IMR-90 (cell line): ENCODE data around the gene TRIM71. TPM values are rescaled to one million over a fixed set of nuclear protein-coding genes. Genes with fewer than 3 reads are reported as not detected.

ENCODE experiments used
- ATAC-seq: fragments of 200-7000 bp; cut with Tn5 transposase; 2 replicates; pipeline ENCODE4 v1.9.1; 2020; ENCODE audit warnings: low read depth, mild to moderate bottlenecking, moderate library complexity
- BruUV-seq: library from RNA; stranded (reverse); fragments of 400-500 nt; replicated peaks from 2 replicates; lab custom pipeline; 2021; lab: Mats Ljungman, UMichigan
- CTCF ChIA-PET: fragments of 300-600 bp; formaldehyde crosslinking; extraction: SDS; loops from one replicate; lab custom pipeline; 2021; ENCODE audit warnings: antibody characterized with exemption; lab: Yijun Ruan, JAX
- POLR2A ChIA-PET: fragments of 300-600 bp; sonication (Branson Sonifier 250); formaldehyde crosslinking; loops from one replicate; lab custom pipeline; 2022; ENCODE audit warnings: antibody characterized with exemption; ENCODE audit not compliant: unreplicated experiment; lab: Charles Lee
- DNase-seq: peaks from one replicate; pipeline ENCODE4 v3.0.0; 2013
- H2AFZ ChIP-seq: replicated peaks from 2 replicates; pipeline ENCODE3; 2013; ENCODE audit warnings: low read length, mild to moderate bottlenecking; ENCODE audit not compliant: poor library complexity
- H2AK5ac ChIP-seq: 2 replicates; pipeline ENCODE4 v1.6.1; 2013; ENCODE audit warnings: low read depth, low read length, inconsistent platforms
- H2AK9ac ChIP-seq: replicated peaks from 2 replicates; pipeline ENCODE3; 2013; ENCODE audit warnings: mild to moderate bottlenecking, low read depth, low read length, moderate library complexity; ENCODE audit not compliant: poor library complexity
- H2BK120ac ChIP-seq: 2 replicates; pipeline ENCODE4 v1.6.1; 2013; ENCODE audit warnings: low read depth, low read length, inconsistent platforms
- H2BK15ac ChIP-seq: 3 replicates; pipeline ENCODE4 v1.6.1; 2013; ENCODE audit warnings: low read depth, low read length, inconsistent platforms
- H2BK20ac ChIP-seq: 2 replicates; pipeline ENCODE4 v1.6.1; 2013; ENCODE audit warnings: low read depth, mild to moderate bottlenecking, inconsistent platforms, low read length, moderate library complexity
- H2BK5ac ChIP-seq: 2 replicates; pipeline ENCODE4 v1.6.1; 2013; ENCODE audit warnings: mild to moderate bottlenecking, low read depth, low read length, inconsistent platforms; ENCODE audit not compliant: poor library complexity, severe bottlenecking
- H3K14ac ChIP-seq: replicated peaks from 2 replicates; pipeline ENCODE4 v1.6.1; 2013; ENCODE audit warnings: low read depth, low read length, inconsistent platforms
- H3K18ac ChIP-seq: 2 replicates; pipeline ENCODE4 v1.6.1; 2013; ENCODE audit warnings: low read depth, low read length, control low read depth
- H3K23ac ChIP-seq: 2 replicates; pipeline ENCODE4 v1.6.1; 2013; ENCODE audit warnings: low read depth, low read length, inconsistent platforms
- H3K27ac ChIP-seq: 2 replicates; pipeline ENCODE4 v1.5.1; 2013; ENCODE audit warnings: mild to moderate bottlenecking, control low read depth, low read length; ENCODE audit not compliant: insufficient read depth
- H3K27me3 ChIP-seq: 2 replicates; pipeline ENCODE4 v1.6.1; 2013; ENCODE audit warnings: low read length; ENCODE audit not compliant: control insufficient read depth, insufficient read depth
- H3K36me3 ChIP-seq: 2 replicates; pipeline ENCODE4 v1.6.1; 2013; ENCODE audit warnings: low read length, mixed read lengths; ENCODE audit not compliant: control insufficient read depth, insufficient read depth
- H3K4ac ChIP-seq: 2 replicates; pipeline ENCODE4 v1.6.1; 2013; ENCODE audit warnings: low read depth, low read length, inconsistent platforms
- H3K4me1 ChIP-seq: 2 replicates; pipeline ENCODE4 v1.6.1; 2013; ENCODE audit warnings: low read length, mixed read lengths; ENCODE audit not compliant: control insufficient read depth, insufficient read depth
- H3K4me2 ChIP-seq: 2 replicates; pipeline ENCODE4 v1.6.1; 2013; ENCODE audit warnings: low read depth, mild to moderate bottlenecking, control low read depth, low read length, moderate library complexity
- H3K4me3 ChIP-seq: 2 replicates; pipeline ENCODE4 v1.5.1; 2013; ENCODE audit warnings: low read depth, mild to moderate bottlenecking, control low read depth, low read length, moderate library complexity; ENCODE audit not compliant: insufficient read depth
- H3K56ac ChIP-seq: 2 replicates; pipeline ENCODE4 v1.6.1; 2013; ENCODE audit warnings: low read length, inconsistent platforms; ENCODE audit not compliant: insufficient read depth; ENCODE audit errors: extremely low read depth
- H3K79me1 ChIP-seq, 2 experiments: 2 replicates each; pipeline ENCODE4 v1.6.1; 2013; ENCODE audit warnings: low read length in 2 of 2, inconsistent platforms in 1 of 2, low read depth in 1 of 2
- H3K9ac ChIP-seq: 2 replicates; pipeline ENCODE4 v1.6.1; 2013; ENCODE audit warnings: low read depth, low read length, control low read depth
- H3K9me1 ChIP-seq: 2 replicates; pipeline ENCODE4 v1.6.1; 2013; ENCODE audit warnings: low read length, inconsistent platforms; ENCODE audit not compliant: insufficient read depth
- H3K9me3 ChIP-seq: 2 replicates; pipeline ENCODE4 v1.6.1; 2013; ENCODE audit warnings: low read length; ENCODE audit not compliant: control insufficient read depth, insufficient read depth
- H4K20me1 ChIP-seq: 2 replicates; pipeline ENCODE4 v1.6.1; 2013; ENCODE audit warnings: low read length, inconsistent platforms; ENCODE audit not compliant: insufficient read depth
- H4K5ac ChIP-seq: 2 replicates; pipeline ENCODE4 v1.6.1; 2013; ENCODE audit warnings: mild to moderate bottlenecking, low read depth, low read length, control low read depth
- H4K8ac ChIP-seq, 2 experiments: 2 replicates each; pipeline ENCODE4 v1.6.1; 2013; ENCODE audit warnings: low read depth in 2 of 2, low read length in 2 of 2, control low read depth in 1 of 2, inconsistent platforms in 1 of 2
- H4K91ac ChIP-seq: 2 replicates; pipeline ENCODE4 v1.6.1; 2013; ENCODE audit warnings: low read depth, low read length, inconsistent platforms; ENCODE audit not compliant: insufficient read depth
- BHLHE40 ChIP-seq: fragments of 150-350 bp; IDR thresholded peaks from 2 replicates; pipeline ENCODE4 v1.6.1; 2016; ENCODE audit warnings: mild to moderate bottlenecking, low read depth, low read length
- CEBPB ChIP-seq: IDR thresholded peaks from 2 replicates; pipeline ENCODE4 v1.6.1; 2012; ENCODE audit warnings: low read depth, low read length, improper control_type of control experiment
- CHD1 ChIP-seq: IDR thresholded peaks from 2 replicates; pipeline ENCODE4 v1.6.1; 2012; ENCODE audit warnings: low read depth, low read length, improper control_type of control experiment
- FOS ChIP-seq: fragments of 150-350 bp; IDR thresholded peaks from 2 replicates; pipeline ENCODE4 v1.6.1; 2016; ENCODE audit warnings: low read depth, low read length
- MAZ ChIP-seq: IDR thresholded peaks from 2 replicates; pipeline ENCODE4 v1.6.1; 2012; ENCODE audit warnings: low read depth, mild to moderate bottlenecking, low read length, improper control_type of control experiment, moderate library complexity, borderline replicate concordance
- MXI1 ChIP-seq: IDR thresholded peaks from 2 replicates; pipeline ENCODE4 v1.6.1; 2012; ENCODE audit warnings: low read depth, mild to moderate bottlenecking, low read length, moderate library complexity, borderline replicate concordance
- NFE2L2 ChIP-seq: fragments of 150-350 bp; IDR thresholded peaks from 2 replicates; pipeline ENCODE4 v1.6.1; 2016; ENCODE audit warnings: low read depth, mild to moderate bottlenecking, low read length
- POLR2A ChIP-seq: IDR thresholded peaks from 2 replicates; pipeline ENCODE4 v1.6.1; 2012; ENCODE audit warnings: mild to moderate bottlenecking, low read depth, low read length
- RAD21 ChIP-seq: IDR thresholded peaks from 2 replicates; pipeline ENCODE4 v1.6.1; 2012; ENCODE audit warnings: low read length, improper control_type of control experiment
- RCOR1 ChIP-seq: IDR thresholded peaks from 2 replicates; pipeline ENCODE4 v1.6.1; 2012; ENCODE audit warnings: mild to moderate bottlenecking, low read length, improper control_type of control experiment; ENCODE audit not compliant: insufficient replicate concordance
- RFX5 ChIP-seq: IDR thresholded peaks from 2 replicates; pipeline ENCODE4 v1.8.0; 2012; ENCODE audit warnings: low read depth, mild to moderate bottlenecking, low read length, moderate library complexity
- SMC3 ChIP-seq: fragments of 150-350 bp; IDR thresholded peaks from 2 replicates; pipeline ENCODE4 v1.6.1; 2016; ENCODE audit warnings: low read depth, mild to moderate bottlenecking, antibody characterized with exemption, low read length, moderate library complexity
- WGBS, 2 experiments: methylation state at CpG; one replicate each; pipeline versions ENCODE4 v1.1.5 to v1.1.7; 2013; ENCODE audit warnings: missing lambda C conversion rate in 2 of 2; ENCODE audit not compliant: insufficient read length in 1 of 2; ENCODE audit errors: extremely low coverage in 2 of 2; 5-methylcytosine and 5-hydroxymethylcytosine counted together
- dilution Hi-C: fragments of 300-500 bp; cut with HindIII; formaldehyde crosslinking; loops from one replicate; pipeline ENCODE4 v1.14.3; 2018; ENCODE audit warnings: low sequenced_read_pairs; ENCODE audit not compliant: unreplicated experiment
- in situ Hi-C: fragments of 300-500 bp; cut with MboI; formaldehyde crosslinking; loops from 3 replicates; pipeline ENCODE4 v1.14.3; 2019; ENCODE audit warnings: low sequenced_read_pairs, inconsistent platforms, mixed read lengths
- intact Hi-C: fragments of 100-400 bp; cut with micrococcal nuclease; formaldehyde crosslinking; loops from 2 replicates; pipeline ENCODE4 v1.10.0; 2022
- polyA plus RNA-seq, 3 experiments: library from polyadenylated mRNA; depleted of rRNA; stranded (reverse); fragments of >200 nt; gene quantifications; 2 replicates each; pipeline ENCODE4 v1.2.3, GENCODE V29; 2012; ENCODE audit warnings: low replicate concordance in 1 of 3
- total RNA-seq: library from RNA; depleted of rRNA; stranded (reverse); fragments of >200 nt; gene quantifications from 2 replicates; pipeline ENCODE4 v1.2.3, GENCODE V29; 2012
- TF ChIP-seq, protein P1 (sequence below): fragments of 150-350 bp; IDR thresholded peaks from 2 replicates; pipeline ENCODE4 v1.6.1; 2016; ENCODE audit warnings: low read depth, mild to moderate bottlenecking, low read length, moderate library complexity, borderline replicate concordance
- TF ChIP-seq, protein P2 (sequence below): conservative IDR thresholded peaks from 2 replicates; pipeline ENCODE4 v1.5.1; 2012; ENCODE audit warnings: mild to moderate bottlenecking, low read depth, low read length, improper control_type of control experiment

Gene TRIM71
- total and polyA plus RNA-seq, 2 of the 4 experiments (the other 2 are of a cell fraction) = not detected

DNA sequence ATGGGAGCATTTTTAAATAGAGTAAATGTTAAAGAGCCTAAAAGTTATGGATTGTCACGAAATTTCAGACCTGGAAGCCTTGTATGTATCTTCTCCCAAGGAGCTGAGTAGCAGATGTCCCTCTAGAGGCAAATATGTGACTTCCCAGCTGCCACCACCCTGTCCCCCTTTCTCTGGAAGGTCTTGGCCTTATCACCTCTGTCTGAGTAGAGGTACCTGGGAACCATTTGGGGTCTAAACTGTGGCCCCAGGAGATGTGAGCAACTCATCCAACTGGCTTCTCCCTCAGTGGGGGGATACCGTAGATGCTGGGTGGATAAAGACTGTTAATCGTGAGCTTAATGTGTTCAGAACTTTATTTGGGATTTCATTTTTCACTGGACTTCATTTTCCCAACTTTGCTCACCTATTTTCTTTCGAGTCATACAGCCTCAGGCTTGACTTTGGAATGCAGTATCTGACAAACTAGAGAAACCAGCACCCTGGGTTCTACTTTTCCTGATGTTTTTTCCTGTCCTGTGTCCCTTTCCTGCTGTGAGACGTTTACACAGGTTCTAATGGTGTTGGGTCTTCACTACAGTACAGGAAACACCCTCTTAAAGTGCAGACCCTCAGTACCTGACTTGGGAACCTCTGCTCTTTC is 80.3 kb downstream of the TRIM71 start:
- H3K9me1 ChIP-seq = no peaks in the 10 kb centered on the region
- CTCF ChIA-PET = no interaction called here
- dilution Hi-C loops = no loop called here
- no peak overlapping the region for H3K4me2 ChIP-seq
- no peaks in the 10 kb centered on the region for H4K20me1 ChIP-seq
- no peak overlapping the region for H2BK5ac ChIP-seq
- in situ Hi-C loops = no loop called here
- H2AK9ac ChIP-seq = no peak overlapping the region
- no peaks in the 10 kb centered on the region for H3K9me3 ChIP-seq
- POLR2A ChIA-PET = no interaction called here
- no peak for DNase-seq
- intact Hi-C loops = no loop called here
- H2AFZ ChIP-seq = no peak overlapping the region
- no peak overlapping the region for H2BK15ac ChIP-seq
- no peak overlapping the region for H4K5ac ChIP-seq
- no peak overlapping the region for H3K56ac ChIP-seq
- no peak overlapping the region for H3K23ac ChIP-seq
- BruUV-seq = no TSS peak
- H2BK20ac ChIP-seq = no peak overlapping the region
- no peak overlapping the region for H3K18ac ChIP-seq
- no peak overlapping the region for H3K9ac ChIP-seq
- no peak overlapping the region for H3K4me3 ChIP-seq
- no peak overlapping the region for H2BK120ac ChIP-seq
- no peaks in the 10 kb centered on the region for H3K4me1 ChIP-seq
- no peak overlapping the region for H3K14ac ChIP-seq
- no peak overlapping the region for H3K27ac ChIP-seq
- peaks cover 29% of the 10 kb centered on the region for H3K27me3 ChIP-seq
- no CpG with 5 or more reads among the region's 5 CpGs for WGBS, 2 experiments
- no peaks in the 10 kb centered on the region for H3K79me1 ChIP-seq
- H3K4ac ChIP-seq = no peak overlapping the region
- no peak for ATAC-seq
- no peaks in the 10 kb centered on the region for H3K36me3 ChIP-seq
- H4K8ac ChIP-seq = no peak overlapping the region
- no peak overlapping the region for H2AK5ac ChIP-seq
- no peak overlapping the region for H4K91ac ChIP-seq
- TF ChIP-seq CHD1 = no peak
- TF ChIP-seq FOS = no peak
- TF ChIP-seq CEBPB = no peak
- TF ChIP-seq BHLHE40 = no peak
- no peak for TF ChIP-seq MXI1
- no peak for TF ChIP-seq NFE2L2
- no peak for TF ChIP-seq SMC3
- TF ChIP-seq RCOR1 = no peak
- TF ChIP-seq, protein P1, sequence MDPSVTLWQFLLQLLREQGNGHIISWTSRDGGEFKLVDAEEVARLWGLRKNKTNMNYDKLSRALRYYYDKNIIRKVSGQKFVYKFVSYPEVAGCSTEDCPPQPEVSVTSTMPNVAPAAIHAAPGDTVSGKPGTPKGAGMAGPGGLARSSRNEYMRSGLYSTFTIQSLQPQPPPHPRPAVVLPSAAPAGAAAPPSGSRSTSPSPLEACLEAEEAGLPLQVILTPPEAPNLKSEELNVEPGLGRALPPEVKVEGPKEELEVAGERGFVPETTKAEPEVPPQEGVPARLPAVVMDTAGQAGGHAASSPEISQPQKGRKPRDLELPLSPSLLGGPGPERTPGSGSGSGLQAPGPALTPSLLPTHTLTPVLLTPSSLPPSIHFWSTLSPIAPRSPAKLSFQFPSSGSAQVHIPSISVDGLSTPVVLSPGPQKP = no peak
- no peak for TF ChIP-seq MAZ
- TF ChIP-seq RAD21 = no peak
- TF ChIP-seq RFX5 = no peak
- TF ChIP-seq, protein P2, sequence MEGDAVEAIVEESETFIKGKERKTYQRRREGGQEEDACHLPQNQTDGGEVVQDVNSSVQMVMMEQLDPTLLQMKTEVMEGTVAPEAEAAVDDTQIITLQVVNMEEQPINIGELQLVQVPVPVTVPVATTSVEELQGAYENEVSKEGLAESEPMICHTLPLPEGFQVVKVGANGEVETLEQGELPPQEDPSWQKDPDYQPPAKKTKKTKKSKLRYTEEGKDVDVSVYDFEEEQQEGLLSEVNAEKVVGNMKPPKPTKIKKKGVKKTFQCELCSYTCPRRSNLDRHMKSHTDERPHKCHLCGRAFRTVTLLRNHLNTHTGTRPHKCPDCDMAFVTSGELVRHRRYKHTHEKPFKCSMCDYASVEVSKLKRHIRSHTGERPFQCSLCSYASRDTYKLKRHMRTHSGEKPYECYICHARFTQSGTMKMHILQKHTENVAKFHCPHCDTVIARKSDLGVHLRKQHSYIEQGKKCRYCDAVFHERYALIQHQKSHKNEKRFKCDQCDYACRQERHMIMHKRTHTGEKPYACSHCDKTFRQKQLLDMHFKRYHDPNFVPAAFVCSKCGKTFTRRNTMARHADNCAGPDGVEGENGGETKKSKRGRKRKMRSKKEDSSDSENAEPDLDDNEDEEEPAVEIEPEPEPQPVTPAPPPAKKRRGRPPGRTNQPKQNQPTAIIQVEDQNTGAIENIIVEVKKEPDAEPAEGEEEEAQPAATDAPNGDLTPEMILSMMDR = no peak
- no peak for TF ChIP-seq POLR2A
